Measurements from ENCODE around the gene DMTF1.

DNA sequence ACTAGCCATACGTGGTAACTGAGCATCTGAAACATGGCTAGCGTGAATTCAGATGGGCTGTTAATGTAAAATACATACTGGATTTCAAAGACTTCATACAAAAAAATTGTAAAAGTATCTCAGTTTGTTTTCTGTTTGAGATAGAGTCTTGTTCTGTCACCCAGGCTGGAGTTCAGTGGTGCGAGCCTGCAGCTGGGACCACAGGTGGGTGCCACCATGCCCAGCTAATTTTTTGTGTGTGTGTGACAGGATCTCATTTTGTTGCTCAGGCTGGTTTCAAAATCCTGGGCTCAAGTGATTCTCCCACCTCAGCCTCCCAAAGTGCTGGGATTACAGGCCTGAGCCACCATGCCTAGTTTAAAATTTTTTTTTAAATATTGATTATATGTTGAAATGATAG, 62.8 kb downstream of the DMTF1 start:
- TF ChIP-seq POLR2A (IDR thresholded peaks at IDR 0.05) = no peak
- TF ChIP-seq EP300 (IDR thresholded peaks at IDR 0.05) = no peak
